H1 (cell line): ENCODE results near the gene ZNF281.

Experiments used
- CHD7 ChIP-seq: fragments of 300-600 bp; sonication (generic); IDR thresholded peaks from 2 replicates; pipeline ENCODE4 v1.7.1; 2012; ENCODE audit warnings: low read length, moderate library complexity, mild to moderate bottlenecking, inconsistent platforms; ENCODE audit not compliant: insufficient replicate concordance
- CTCF ChIP-seq, 3 experiments: IDR thresholded peaks; 1 replicate in 2 of 3; 2 replicates in 1 of 3; pipeline versions ENCODE4 v1.5.1 to v1.6.1; 2011; ENCODE audit warnings: low read length in 3 of 3, mild to moderate bottlenecking in 3 of 3, inconsistent platforms in 2 of 3, low read depth in 1 of 3, moderate library complexity in 1 of 3; ENCODE audit not compliant: insufficient read depth in 1 of 3; ENCODE audit errors: control extremely low read depth in 1 of 3
- FOSL1 ChIP-seq: IDR thresholded peaks from 2 replicates; pipeline ENCODE4 v1.6.1; 2011; ENCODE audit warnings: mild to moderate bottlenecking, low read depth, low read length, moderate library complexity; ENCODE audit not compliant: insufficient read depth
- POLR2A ChIP-seq, 2 experiments: IDR thresholded peaks; 1 replicate in 1 of 2; 2 replicates in 1 of 2; pipeline ENCODE4 v1.6.1; 2011; ENCODE audit warnings: low read depth in 2 of 2, low read length in 2 of 2, mild to moderate bottlenecking in 2 of 2; ENCODE audit errors: control extremely low read depth in 1 of 2

- TF ChIP-seq CTCF (IDR thresholded peaks at IDR 0.05; ENCODE audit: control extremely low read depth in 1 of 3, insufficient read depth in 1 of 3, low read depth in 1 of 3, low read length in 3 of 3): no peak
- no peak for TF ChIP-seq POLR2A (IDR thresholded peaks at IDR 0.05; ENCODE audit: control extremely low read depth in 1 of 2, low read depth in 2 of 2, low read length in 2 of 2)
- TF ChIP-seq FOSL1: no peak
- TF ChIP-seq CHD7: no peak
Measured at GRCh38 chr1:200414657-200415056, 4.8 kb upstream of the ZNF281 start.
